Endothelial cell of umbilical vein (primary cell): ENCODE results near the gene IBTK. TPM values are rescaled to one million over a fixed set of nuclear protein-coding genes. Genes with fewer than 3 reads are reported as not detected.

ENCODE experiments used
- BruUV-seq: library from RNA; stranded (reverse); fragments of 400-500 nt; replicated peaks from 2 replicates; lab custom pipeline; 2021; lab: Mats Ljungman, UMichigan
- CTCF ChIA-PET: fragments of 300-600, 350-600 bp; sonication (Branson Sonifier 250); formaldehyde crosslinking; loops from one replicate; lab custom pipeline; 2021; ENCODE audit warnings: antibody characterized with exemption, inconsistent platforms; lab: Charles Lee
- POLR2A ChIA-PET: fragments of 300-600, 350-600 bp; sonication (Branson Sonifier 250); formaldehyde crosslinking; loops from one replicate; lab custom pipeline; 2021; ENCODE audit warnings: antibody characterized with exemption, inconsistent platforms; lab: Charles Lee
- DNase-seq: peaks from one replicate; pipeline ENCODE4 v3.0.0-alpha.2; 2011; ENCODE audit warnings: low read depth, low spot score
- FAIRE-seq: peaks from 2 replicates; lab custom pipeline; 2011; peaks lifted over from hg19 to GRCh38; lab: Jason Lieb, UNC
- H2AFZ ChIP-seq: 2 replicates; pipeline ENCODE4 v1.6.0; 2012; ENCODE audit warnings: low read depth, low read length, control low read depth, inconsistent platforms
- H3K27ac ChIP-seq: 2 replicates; pipeline ENCODE4 v1.5.1; 2011; ENCODE audit warnings: low read depth, mild to moderate bottlenecking, control low read depth, low read length, moderate library complexity; ENCODE audit not compliant: insufficient read depth
- H3K27me3 ChIP-seq, 2 experiments: 2 replicates each; pipeline versions ENCODE4 v1.6.0 to v1.6.1; 2011; ENCODE audit warnings: low read length in 2 of 2, mixed read lengths in 1 of 2; ENCODE audit not compliant: control insufficient read depth in 2 of 2, insufficient read depth in 2 of 2
- H3K36me3 ChIP-seq, 2 experiments: 2 replicates in 1 of 2; 3 replicates in 1 of 2; pipeline ENCODE4 v1.5.1; 2011; ENCODE audit warnings: low read length in 2 of 2, mild to moderate bottlenecking in 1 of 2, moderate library complexity in 1 of 2; ENCODE audit not compliant: control insufficient read depth in 2 of 2, insufficient read depth in 2 of 2; ENCODE audit errors: extremely low read depth in 1 of 2
- H3K4me1 ChIP-seq: 3 replicates; pipeline ENCODE4 v1.5.1; 2011; ENCODE audit warnings: mild to moderate bottlenecking, low read length; ENCODE audit not compliant: control insufficient read depth, insufficient read depth; ENCODE audit errors: extremely low read depth
- H3K4me2 ChIP-seq: 2 replicates; pipeline ENCODE4 v1.6.1; 2011; ENCODE audit warnings: low read length, control low read depth, mixed read lengths; ENCODE audit not compliant: insufficient read depth
- H3K4me3 ChIP-seq, 3 experiments: fragments of 200-600 bp in 1 of 3; sonication (generic), shearing (Covaris generic) in 1 of 3; replicated peaks in 1 of 3; 2 replicates each; pipeline ENCODE4 v1.5.1; 2011 to 2016; ENCODE audit warnings: control low read depth in 3 of 3, low read length in 3 of 3, mild to moderate bottlenecking in 2 of 3, inconsistent platforms in 1 of 3, low read depth in 1 of 3, moderate library complexity in 1 of 3; ENCODE audit not compliant: insufficient read depth in 1 of 3
- H3K79me2 ChIP-seq: 2 replicates; pipeline ENCODE4 v1.6.0; 2012; ENCODE audit warnings: low read length, inconsistent platforms; ENCODE audit not compliant: control insufficient read depth, insufficient read depth
- H3K9ac ChIP-seq: replicated peaks from 2 replicates; pipeline ENCODE3; 2011; ENCODE audit warnings: low read length, control low read depth; ENCODE audit not compliant: insufficient read depth; ENCODE audit errors: extremely low read depth
- H3K9me1 ChIP-seq: replicated peaks from 3 replicates; pipeline ENCODE4 v1.6.0; 2011; ENCODE audit warnings: mild to moderate bottlenecking, low read length; ENCODE audit not compliant: control insufficient read depth, insufficient read depth; ENCODE audit errors: extremely low read depth
- H3K9me3 ChIP-seq: replicated peaks from 2 replicates; pipeline ENCODE4 v1.5.1; 2012; ENCODE audit warnings: low read length, inconsistent platforms; ENCODE audit not compliant: control insufficient read depth, insufficient read depth
- H4K20me1 ChIP-seq: replicated peaks from 2 replicates; pipeline ENCODE3; 2011; ENCODE audit warnings: mild to moderate bottlenecking, low read length; ENCODE audit not compliant: control insufficient read depth, insufficient read depth; ENCODE audit errors: extremely low read depth
- EZH2 ChIP-seq: IDR thresholded peaks from 2 replicates; pipeline ENCODE4 v1.6.1; 2012; ENCODE audit warnings: borderline replicate concordance, low read depth, mild to moderate bottlenecking, moderate library complexity, low read length, inconsistent platforms; ENCODE audit not compliant: severe bottlenecking
- FOS ChIP-seq: IDR thresholded peaks from 2 replicates; pipeline ENCODE4 v1.6.1; 2011; ENCODE audit warnings: mild to moderate bottlenecking, low read length, moderate library complexity, borderline replicate concordance; ENCODE audit not compliant: insufficient read depth
- GATA2 ChIP-seq: IDR thresholded peaks from 2 replicates; pipeline ENCODE4 v1.7.0; 2011; ENCODE audit warnings: low read depth, mild to moderate bottlenecking, moderate library complexity, mixed read lengths, low read length; ENCODE audit not compliant: insufficient read length, insufficient read depth
- JUN ChIP-seq: IDR thresholded peaks from 2 replicates; pipeline ENCODE4 v1.6.1; 2011; ENCODE audit warnings: borderline replicate concordance, low read depth; ENCODE audit not compliant: insufficient read length, insufficient read depth
- MYC ChIP-seq: IDR thresholded peaks from one replicate; pipeline ENCODE4 v1.6.1; 2011; ENCODE audit warnings: mild to moderate bottlenecking, low read depth, low read length
- POLR2A ChIP-seq: IDR thresholded peaks from 2 replicates; pipeline ENCODE4 v1.6.1; 2012; ENCODE audit warnings: low read depth, mild to moderate bottlenecking, control low read depth, low read length
- POLR2AphosphoS5 ChIP-seq: IDR thresholded peaks from 2 replicates; pipeline ENCODE4 v1.6.1; 2012; ENCODE audit warnings: low read depth, mild to moderate bottlenecking, control low read depth, low read length, moderate library complexity; ENCODE audit not compliant: insufficient read depth
- dilution Hi-C: fragments of 300-500 bp; cut with MboI; formaldehyde crosslinking; loops from one replicate; pipeline ENCODE4 v1.15.0; 2019; ENCODE audit warnings: low sequenced_read_pairs; ENCODE audit not compliant: extremely low pct_ligation_motif_present
- intact Hi-C: fragments of 100-400 bp; cut with micrococcal nuclease; formaldehyde crosslinking; loops from one replicate; pipeline ENCODE4 v1.10.0; 2022
- polyA plus RNA-seq, 4 experiments: library from polyadenylated mRNA; depleted of rRNA in 3 of 4; stranded (reverse) in 3 of 4; unstranded in 1 of 4; fragments of >200 nt; gene quantifications; 2 replicates each; pipeline versions ENCODE4 v1.2.1 to v1.2.3, GENCODE V29; 2011 to 2012; ENCODE audit warnings: missing spikeins in 1 of 4
- total RNA-seq: library from RNA; stranded (reverse); gene quantifications from 2 replicates; pipeline ENCODE4 v1.2.3, GENCODE V29; 2021
- TF ChIP-seq, protein P1 (sequence below): IDR thresholded peaks from 2 replicates; pipeline ENCODE4 v1.6.1; 2011; ENCODE audit not compliant: insufficient read depth, insufficient read length
- TF ChIP-seq, protein P2 (sequence below), 2 donors: IDR thresholded peaks; 1 replicate in 1 of 2; 2 replicates in 1 of 2; pipeline ENCODE4 v1.5.1; 2011; ENCODE audit warnings: low read length in 2 of 2, mild to moderate bottlenecking in 2 of 2, moderate library complexity in 2 of 2, control low read depth in 1 of 2, inconsistent platforms in 1 of 2, low read depth in 1 of 2; ENCODE audit not compliant: insufficient read depth in 1 of 2; ENCODE audit errors: extremely low read depth in 1 of 2

Gene IBTK
- total and polyA plus RNA-seq, 2 donors (not counting 3 experiments of a cell fraction or from before 2014, with no cell fraction given): 6.7 to 30.5 TPM

DNA sequence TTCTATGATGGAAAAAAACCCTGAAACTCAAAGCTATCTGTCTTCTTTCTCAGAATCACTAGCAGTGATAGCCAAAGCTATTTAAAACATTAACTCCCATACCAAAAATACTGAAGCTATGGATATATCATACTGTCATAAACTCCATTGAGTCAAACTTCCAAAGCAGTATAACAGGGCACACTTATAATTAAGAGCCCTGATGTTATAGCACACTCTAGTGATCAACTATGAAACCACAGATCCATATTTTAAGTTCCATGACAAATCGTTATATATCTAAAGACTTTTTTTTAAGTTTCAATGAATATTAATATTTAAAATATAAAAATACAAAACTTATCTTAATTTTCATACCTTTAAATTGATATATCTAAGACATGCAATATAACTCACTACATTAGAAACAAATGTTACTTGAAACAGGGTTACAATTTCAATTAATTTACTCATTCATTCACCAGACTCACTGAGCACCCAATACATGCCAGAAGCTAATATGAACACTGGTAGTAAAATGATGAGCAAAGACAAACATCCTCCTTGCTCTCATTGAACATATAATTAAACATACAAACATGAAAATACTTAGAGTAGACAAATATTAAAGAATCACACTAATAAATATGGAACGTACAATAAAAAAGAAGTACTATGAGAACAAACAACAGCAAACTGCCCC, 69.3 kb downstream of the IBTK start:
- intact Hi-C loops (loop anchor here (2.0 to 5.0 kb wide), 5 partner anchors 101 to 1573 kb away; partner anchors contain the start of gene TENT5A), dilution Hi-C loops (no loop called here)
- Histone ChIP-seq H3K4me3 (no peak overlapping the region), H3K4me2 (no peak overlapping the region), H4K20me1 (peaks cover 2% of the 10 kb centered on the region), H3K9ac (no peak overlapping the region), H3K27ac (no peak overlapping the region), H2AFZ (no peak overlapping the region), H3K4me1 (no peaks in the 10 kb centered on the region), H3K27me3 (no peaks in the 10 kb centered on the region), H3K79me2 (no peaks in the 10 kb centered on the region), H3K36me3 (peaks cover 0 to 11% of the 10 kb centered on the region in 2 experiments), H3K9me1 (no peaks in the 10 kb centered on the region), H3K9me3 (no peaks in the 10 kb centered on the region)
- no peak for FAIRE-seq
- peak; percentile 56 for DNase-seq
- ChIA-PET CTCF (interaction anchor here (0.6 to 1.6 kb wide), 16 partner anchors 9 to 941 kb away, joined by 3 to 6 read pairs (median 3); no protein-coding TSS in a partner anchor), POLR2A (no interaction called here)
- TF ChIP-seq, protein P1, sequence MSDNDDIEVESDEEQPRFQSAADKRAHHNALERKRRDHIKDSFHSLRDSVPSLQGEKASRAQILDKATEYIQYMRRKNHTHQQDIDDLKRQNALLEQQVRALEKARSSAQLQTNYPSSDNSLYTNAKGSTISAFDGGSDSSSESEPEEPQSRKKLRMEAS: no peak
- TF ChIP-seq, protein P2, sequence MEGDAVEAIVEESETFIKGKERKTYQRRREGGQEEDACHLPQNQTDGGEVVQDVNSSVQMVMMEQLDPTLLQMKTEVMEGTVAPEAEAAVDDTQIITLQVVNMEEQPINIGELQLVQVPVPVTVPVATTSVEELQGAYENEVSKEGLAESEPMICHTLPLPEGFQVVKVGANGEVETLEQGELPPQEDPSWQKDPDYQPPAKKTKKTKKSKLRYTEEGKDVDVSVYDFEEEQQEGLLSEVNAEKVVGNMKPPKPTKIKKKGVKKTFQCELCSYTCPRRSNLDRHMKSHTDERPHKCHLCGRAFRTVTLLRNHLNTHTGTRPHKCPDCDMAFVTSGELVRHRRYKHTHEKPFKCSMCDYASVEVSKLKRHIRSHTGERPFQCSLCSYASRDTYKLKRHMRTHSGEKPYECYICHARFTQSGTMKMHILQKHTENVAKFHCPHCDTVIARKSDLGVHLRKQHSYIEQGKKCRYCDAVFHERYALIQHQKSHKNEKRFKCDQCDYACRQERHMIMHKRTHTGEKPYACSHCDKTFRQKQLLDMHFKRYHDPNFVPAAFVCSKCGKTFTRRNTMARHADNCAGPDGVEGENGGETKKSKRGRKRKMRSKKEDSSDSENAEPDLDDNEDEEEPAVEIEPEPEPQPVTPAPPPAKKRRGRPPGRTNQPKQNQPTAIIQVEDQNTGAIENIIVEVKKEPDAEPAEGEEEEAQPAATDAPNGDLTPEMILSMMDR (IDR thresholded peaks at IDR 0.05; ENCODE audit: extremely low read depth in 1 of 2, insufficient read depth in 1 of 2, low read depth in 1 of 2, low read length in 2 of 2): peak; percentile 19 to 26
- no TSS peak for BruUV-seq

DNA sequence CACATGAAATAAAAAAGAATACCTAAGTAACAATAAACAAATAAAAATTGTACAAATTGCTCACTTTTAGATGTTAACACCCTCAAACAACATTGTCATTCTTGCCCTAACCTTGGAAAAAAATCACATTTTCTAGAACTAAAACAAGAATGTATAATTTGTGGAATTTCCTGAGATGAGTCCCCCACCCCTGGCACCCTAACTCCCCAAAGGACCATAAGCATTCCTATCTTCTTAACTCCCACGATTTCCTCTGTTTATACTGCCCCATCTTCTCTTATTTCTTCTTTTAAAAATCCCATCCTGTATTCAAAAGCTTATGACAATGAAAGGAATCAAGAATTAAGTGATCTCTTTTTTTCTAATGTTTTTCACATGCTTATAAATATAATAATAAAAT, 70.9 kb downstream of the IBTK start:
- Histone ChIP-seq H3K79me2 (no peaks in the 10 kb centered on the region), H3K36me3 (peaks cover 1 to 11% of the 10 kb centered on the region in 2 experiments), H3K9me3 (no peaks in the 10 kb centered on the region), H2AFZ (no peak overlapping the region), H3K9me1 (no peaks in the 10 kb centered on the region), H3K4me1 (no peaks in the 10 kb centered on the region), H3K27me3 (no peaks in the 10 kb centered on the region), H4K20me1 (peaks cover 2% of the 10 kb centered on the region), H3K27ac (no peak overlapping the region), H3K9ac (no peak overlapping the region), H3K4me2 (no peak overlapping the region), H3K4me3 (no peak overlapping the region)
- no TSS peak for BruUV-seq
- ChIA-PET POLR2A (no interaction called here), CTCF (interaction anchor here (0.7 to 2.5 kb wide), 5 partner anchors 20 to 1571 kb away, joined by 3 to 10 read pairs (median 3); no protein-coding TSS in a partner anchor)
- DNase-seq (no peak), FAIRE-seq (no peak)
- TF ChIP-seq GATA2 (no peak), EZH2 (no peak), JUN (no peak), MYC (no peak), POLR2A (no peak), FOS (no peak), POLR2AphosphoS5 (no peak)
- TF ChIP-seq, protein P1: no peak
- TF ChIP-seq, protein P2 (IDR thresholded peaks at IDR 0.05; ENCODE audit: extremely low read depth in 1 of 2, insufficient read depth in 1 of 2, low read depth in 1 of 2, low read length in 2 of 2): no peak
- dilution Hi-C loops: no loop called here
- intact Hi-C loops: loop anchor here (5.0 kb wide), 4 partner anchors 99 to 934 kb away; partner anchors contain the start of gene TENT5A
